DMS79 (cell line): ENCODE measurements around the gene CENPM.

ENCODE experiments used
- DNase-seq: peaks from one replicate; lab custom pipeline; 2025; lab: John Stamatoyannopoulos, UW

Gene CENPM

DNA sequence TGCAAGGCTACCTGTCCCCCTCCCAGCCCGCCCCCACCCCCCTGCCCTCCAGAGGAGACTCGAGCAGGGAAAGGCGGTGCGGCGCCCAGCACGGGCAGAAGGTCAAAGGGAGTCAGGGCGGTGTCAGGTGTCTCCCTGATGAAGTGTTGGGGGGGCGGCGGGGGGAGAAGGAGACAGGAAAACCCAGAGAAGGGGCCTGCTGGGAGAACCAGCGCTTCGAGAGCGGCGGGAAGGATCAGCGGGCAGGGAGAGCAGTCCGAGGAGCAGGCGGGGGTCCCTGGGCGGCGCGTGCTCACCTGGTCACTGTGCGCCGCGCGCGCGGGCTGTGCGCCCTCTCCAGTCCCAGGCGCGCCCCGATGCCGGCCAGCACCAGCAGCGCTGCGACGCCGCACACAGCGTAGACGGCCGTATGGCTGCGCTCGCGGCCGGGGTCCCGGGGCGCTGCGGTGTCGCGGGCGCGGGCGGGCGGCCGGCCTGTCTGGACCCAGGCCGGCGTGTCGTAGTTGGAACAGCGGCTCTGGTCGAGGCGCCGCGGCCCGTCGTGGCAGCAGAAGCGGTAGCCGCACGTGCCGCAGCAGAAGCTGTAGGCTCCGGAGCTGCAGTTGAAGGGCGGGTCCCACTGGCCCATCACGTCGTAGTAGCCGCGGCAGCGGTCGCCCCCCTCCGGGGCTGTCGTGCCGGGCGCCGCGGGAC is 33.0 kb downstream of the CENPM start:
- DNase-seq: no peak

DNA sequence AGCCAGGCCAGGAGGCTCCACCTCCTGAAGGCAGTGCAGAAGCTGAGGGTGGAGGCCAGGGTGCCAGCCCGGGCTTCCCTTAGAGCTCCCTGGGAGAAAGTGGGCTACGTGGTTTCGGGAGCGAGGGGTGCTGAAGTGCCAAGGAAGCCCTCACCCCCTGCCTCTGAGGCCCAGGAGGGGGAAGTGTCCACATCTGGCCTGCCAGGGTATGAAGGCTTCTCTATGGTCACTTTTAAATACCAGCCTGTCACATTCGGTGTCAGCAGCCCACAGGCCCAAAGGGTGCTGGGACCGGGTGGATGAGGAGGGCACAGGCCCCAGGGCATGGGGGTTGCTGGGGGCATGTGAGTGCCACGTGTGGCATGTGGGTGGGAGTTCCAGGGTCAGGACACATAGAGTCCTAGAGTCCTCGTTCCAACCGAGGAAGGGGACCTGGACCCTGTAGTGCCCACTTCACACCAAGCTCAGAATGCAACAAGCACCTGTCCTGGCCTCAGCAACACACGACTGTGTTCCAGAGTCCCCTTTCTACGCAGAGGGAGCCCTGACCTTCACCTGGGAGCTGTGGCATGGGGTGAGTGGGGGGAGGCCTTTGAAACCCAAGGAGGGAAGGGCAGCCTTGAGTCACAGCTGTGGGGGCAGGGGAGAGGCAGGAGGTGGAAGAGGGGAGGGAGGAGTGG is 33.8 kb downstream of the CENPM start:
- no peak for DNase-seq

DNA sequence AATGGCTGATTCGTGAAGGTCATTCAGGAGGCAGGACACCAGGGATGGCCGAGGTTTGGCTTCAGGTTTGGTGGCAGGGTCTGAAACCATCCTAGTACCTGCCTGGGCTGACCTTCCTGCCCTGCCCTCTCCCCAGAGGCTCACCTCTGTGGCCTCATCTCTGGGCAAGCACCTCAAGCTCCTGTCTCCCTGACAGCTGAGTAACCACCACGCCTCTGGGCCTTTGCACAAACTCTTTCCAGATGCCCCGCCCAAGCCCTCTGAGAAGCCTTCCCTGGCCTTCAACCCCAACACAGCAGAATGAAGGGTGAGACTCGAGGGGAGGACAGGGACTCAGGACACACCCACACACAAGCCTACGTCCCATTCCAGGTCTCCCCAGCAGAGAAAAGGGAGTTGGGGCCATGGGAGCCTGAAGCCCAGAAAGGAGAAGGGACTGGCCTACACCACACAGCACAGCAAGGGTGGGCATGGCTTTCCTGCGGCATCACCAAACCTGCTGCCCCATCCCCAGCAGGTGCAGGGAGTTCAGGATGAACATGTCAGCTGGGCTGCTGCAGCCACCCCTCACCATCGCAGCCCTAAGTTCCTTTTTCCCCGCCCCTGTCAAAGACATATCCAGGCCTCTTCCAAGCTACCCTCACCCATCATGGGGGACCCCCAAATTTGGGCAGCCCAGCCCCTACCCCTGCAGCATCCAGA is 34.5 kb downstream of the CENPM start:
- DNase-seq: no peak

DNA sequence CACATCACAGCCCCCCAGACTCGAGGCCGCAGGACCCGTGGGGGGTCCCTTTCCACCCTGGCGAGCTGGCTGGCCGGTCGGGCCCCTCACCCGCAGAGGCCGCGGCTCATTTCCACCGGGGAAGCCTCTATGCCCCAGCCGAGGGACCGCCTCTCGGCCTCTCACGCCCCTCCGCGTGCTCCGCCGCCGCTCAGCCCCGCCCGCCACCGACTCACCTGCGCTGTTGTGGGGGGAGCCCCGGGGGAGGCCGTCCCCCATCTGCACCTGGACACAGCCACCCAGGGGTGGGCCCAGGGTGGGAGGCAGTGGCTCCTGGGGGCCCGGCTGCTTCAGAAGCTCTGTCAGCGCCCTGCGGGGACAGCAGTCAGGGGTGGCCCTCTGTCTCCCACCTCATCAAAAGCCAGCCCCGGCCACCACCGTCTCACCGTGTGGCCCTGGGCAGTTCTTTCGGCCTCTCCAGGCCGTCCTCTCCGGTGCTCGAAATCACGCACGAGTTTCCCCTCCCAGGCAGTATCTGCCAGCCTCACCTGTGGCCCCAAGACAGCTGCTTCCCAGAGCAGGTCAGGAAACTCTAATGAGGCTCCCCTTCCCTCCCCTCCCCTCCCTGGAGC is 35.8 kb downstream of the CENPM start:
- DNase-seq: no peak

DNA sequence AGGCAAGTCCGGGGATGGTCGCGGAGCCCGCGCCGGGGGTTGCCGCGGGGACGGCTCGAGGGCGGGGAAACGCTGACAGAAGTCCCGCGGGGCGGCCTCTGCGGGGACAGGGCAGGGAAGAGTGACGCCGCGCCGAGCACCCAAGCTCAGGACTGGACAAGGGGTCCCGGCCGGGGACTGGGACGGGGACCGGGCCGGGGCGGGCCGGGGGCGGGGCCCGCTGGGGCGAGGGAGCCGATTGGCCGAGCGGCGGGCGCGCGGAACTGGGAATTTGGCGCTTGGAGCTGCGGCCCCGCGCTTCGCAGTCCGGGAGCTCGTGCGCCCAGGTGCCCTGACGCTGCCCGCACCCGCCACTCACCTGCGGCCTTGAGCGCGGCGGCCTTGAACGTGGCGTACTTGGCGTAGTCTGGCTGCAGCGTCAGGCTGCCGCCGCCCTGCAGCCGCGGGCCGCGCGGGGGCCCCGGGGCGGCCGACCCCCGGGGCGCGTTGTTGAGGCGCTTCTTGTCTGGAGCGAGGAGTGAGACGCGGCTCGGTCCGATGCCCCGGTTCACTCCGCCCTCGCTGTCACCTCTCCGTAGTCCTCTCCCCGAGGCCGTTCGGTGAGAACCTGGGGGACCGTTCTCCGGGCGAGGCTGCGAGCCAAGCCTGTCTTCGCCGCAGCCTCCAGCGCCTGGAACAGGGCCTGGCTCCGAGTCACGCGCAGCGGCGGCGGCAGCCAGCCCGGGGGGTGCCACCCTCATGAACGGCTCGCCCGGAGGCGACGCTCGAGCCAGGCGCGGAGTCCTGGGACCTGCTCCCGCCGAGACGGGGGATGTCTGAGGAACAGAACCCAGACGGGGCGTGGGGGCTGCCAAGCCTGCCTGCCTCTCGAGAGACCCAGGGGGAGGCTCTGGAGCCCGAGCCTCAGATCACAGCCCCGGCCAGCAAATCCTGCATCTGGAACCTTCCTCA is 36.6 kb downstream of the CENPM start:
- no peak for DNase-seq

DNA sequence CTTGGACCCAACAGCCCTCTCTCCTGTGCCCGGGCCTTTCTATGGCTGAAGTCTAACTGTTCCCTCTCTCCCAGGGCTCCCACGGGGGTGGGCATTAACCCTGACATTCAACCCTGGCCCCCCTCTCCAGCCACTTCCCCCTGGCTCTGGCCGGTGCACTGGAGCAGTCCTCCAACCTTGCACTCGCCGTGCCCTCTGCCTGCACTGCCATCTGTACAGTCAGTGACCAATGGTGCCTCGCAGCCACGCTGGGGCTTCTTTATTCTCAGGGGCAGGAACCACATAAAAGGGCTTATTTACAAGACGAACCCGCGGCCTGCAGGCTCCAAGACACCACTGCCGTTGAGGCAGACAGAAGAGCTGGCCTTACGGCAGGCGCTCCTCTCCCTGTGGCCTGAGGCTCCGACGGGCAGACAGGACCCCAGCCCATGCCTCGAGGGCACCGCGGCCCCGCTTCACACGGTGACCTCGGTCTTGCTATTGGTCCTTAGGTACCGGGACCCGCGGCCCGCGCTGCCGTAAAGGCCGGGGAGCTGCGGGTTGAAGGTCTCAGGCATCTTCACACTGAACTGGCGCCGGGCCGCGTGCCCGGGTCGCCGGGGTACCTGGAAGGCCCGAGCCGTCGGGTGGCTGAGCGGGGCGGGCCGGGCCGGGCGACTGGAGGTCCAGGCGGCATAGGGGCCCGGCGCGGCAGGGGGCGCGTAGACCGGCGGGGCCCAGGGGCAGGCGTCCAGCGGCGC is 37.5 kb downstream of the CENPM start:
- DNase-seq: no peak

DNA sequence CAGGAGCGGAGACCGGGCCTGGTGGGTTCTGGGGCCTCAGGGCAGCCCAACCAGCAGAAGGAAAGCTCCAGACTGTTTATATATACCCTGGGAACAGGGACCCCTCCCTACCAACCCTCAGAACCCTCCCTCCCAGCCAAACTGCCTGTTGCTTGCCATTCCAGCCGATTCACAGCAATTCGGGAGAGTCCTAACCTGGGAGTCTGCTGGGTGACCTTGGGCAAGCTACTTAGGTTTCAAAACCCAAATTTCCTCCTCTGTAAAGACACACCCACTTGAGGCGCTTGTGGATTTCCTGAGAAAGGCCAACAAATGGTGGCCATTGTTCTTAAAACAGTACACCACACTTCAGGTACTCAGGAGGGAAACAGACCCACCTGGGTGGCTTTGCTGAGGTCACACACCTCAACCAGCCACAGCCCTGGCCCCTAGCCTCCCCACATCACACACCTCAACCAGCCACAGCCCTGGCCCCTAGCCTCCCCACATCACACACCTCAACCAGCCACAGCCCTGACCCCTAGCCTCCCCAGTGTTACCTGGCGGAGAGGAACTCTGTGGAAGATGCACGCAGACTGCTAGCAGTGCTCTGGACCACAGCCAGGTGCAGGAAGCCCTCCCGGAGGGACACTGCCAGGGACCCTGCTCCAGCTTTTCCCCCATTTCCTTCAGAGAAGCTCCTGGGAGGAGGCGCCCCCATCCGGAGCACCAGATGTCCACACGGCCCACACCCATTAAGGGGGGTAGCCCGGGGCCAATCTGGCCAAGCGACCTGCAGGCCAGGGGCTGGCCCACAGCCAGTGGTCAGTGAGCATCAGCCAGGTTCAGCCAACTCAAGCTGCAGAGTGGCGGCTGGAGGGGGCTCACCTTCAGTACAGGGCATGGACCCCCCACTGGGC is 38.3 kb downstream of the CENPM start:
- no peak for DNase-seq

DNA sequence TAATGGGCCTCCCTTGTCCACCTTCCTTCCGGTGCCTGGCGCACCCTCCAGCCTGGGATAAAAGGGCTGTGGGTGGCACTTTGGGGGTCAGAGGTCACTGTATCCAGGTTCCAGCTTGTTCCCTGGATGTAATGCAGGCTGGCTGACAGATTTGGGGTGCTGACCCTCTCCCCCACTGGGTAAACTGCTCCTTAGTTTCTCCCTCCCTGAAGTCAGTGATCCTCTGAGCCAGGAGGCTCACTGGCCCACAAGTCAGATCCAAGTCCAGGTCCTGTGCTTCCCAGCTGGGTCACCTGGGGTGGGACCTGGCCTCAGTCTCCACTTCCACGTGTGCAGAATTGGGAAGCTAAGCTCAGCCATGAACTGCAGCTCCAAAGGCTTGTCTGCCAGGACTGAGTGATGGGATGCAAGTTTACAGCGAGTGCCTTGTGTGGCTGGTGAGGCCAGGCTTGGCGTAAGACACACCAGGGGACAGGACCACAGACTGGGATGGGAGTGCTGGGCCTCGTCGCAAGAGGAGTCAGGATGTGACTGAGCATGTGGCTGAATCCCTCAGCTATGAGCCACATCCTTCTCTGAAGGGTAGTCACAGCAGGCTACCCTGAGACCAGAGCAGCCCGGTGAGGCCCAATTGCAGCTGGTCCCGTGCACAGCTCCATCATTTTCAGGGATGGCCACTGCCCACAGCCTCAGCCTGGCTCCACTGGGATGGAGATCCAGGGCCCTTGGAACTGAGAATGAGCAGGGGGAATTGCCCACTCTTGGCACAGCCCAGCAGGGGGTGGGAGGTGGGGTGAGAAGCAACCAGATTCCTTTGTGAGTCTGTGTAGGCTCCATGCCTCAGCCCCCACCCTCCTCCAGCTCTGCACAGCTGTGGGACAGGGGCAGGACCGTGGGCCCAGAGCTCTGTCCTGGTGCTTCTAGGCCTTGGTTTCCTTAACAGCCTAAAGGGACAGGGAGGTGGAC is 39.2 kb downstream of the CENPM start:
- no peak for DNase-seq

DNA sequence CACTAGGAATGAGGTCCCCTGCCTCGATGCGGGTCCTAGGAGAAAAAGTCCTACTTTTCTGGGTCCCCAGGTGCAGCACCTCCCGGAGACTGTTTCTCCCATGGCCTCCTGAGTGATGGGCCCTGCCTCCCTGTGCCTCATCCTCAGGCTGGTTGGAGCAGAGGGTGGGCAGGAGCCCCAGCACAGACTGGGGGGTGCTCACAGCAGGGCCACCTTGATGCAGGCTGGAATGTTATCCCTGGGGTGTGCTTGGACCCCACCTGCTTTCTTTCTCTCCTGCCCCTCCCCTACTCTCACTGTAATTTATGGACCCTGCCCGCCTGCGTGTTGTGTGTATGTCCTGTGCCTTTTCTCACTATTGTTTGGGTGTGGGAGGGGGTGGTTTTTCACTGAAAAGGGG is 40.1 kb downstream of the CENPM start:
- no peak for DNase-seq

DNA sequence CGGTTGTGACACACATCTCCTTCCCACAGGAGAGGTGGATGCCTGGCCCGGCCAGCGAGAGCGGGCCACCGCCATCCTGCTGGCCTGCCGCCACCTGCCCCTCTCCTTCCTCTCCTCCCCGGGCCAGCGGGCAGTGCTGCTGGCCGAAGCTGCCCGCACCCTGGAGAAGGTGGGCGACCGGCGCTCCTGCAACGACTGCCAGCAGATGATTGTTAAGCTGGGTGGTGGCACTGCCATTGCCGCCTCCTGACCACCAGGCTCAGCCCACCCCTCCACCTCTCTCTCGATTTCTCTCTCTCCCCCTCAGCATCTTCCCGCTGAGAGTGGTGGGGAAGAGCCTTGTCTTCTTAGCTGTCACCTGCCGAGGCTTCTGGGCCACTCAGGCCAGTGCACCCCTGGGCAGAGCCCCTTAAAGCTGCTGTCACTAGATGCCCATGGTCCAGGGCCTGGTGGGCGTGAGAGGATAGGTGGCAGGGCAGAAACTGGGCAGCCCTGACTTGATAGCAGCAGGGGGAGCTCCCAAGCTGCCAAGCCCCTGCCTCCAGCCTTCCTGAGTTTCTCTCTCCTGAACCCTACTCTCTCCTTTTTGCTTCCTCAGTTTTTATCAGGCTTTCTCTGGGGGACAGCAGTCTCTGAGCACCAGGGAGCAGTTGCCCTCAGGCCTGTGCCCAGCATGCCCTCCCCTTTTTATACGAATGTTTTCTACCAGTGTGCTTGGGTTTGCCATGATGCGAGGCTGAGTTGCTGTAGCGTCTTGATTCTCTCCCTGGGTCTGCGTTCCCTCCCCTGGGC is 41.3 kb downstream of the CENPM start:
- no peak for DNase-seq

DNA sequence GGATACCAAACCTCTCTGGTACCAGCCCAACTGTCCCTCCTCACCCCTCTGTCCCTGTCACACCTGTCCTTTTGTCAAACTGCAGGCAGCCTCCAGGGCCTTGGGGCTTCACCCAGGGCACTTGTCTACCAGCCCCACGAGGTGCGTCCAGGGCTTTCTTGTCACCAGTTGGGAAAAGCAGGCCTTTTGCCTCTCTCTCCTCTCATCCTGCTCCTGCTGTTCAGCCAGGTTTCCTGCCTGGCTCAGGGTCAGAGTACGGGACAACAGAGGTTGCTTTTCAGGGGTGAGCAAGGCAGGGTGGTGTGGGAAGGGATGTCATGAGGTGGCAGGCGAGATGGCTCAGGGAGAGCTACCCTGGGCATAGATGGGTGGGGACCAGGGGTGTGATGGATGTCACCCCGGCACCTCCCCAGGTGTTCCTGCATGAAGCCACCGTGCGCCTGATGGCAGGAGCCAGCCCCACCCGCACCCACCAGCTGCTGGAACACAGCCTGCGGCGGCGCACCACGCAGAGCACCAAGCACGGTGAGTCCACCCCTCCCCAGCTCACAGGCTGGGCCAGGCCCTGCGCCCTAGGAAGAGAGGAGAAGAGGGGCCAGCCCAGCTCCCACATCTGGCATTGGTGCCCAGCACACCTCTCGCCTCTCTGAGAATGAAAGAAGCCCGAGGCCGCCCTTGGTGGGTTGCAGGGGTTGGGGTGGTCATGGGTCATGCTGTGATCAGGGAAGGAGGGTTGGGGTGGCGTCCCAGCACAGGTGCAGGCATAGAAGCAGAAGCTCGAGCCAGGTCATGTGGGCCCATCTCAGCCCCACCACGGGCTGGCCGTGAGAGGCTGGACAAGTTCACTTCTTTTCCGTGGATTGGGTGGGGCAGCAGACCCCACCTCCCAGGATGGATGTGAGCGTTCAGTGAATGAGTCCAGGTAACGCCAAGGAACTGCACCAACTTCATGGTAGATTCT is 42.2 kb downstream of the CENPM start:
- no peak for DNase-seq

DNA sequence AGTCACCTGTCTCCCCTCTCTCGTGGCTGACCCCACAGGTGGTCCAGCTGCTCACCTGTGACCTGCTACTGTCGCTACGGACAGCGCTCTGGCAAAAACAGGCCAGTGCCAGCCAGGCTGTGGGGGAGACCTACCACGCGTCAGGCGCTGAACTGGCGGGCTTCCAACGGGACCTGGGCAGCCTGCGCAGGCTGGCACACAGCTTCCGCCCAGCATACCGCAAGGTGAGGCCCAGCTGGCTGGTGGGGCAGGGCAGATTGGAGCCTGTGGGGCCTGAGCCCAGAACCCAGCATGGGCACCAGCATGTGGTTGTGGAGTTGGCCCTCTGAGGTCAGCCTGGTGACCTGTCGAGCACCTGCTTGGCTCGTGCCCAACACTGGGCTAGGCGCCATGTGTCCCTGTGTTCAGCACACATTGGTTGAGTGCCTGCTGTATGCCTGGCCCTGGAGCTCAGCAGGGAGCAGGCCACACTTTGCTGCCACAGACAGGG is 44.0 kb downstream of the CENPM start:
- no peak for DNase-seq

DNA sequence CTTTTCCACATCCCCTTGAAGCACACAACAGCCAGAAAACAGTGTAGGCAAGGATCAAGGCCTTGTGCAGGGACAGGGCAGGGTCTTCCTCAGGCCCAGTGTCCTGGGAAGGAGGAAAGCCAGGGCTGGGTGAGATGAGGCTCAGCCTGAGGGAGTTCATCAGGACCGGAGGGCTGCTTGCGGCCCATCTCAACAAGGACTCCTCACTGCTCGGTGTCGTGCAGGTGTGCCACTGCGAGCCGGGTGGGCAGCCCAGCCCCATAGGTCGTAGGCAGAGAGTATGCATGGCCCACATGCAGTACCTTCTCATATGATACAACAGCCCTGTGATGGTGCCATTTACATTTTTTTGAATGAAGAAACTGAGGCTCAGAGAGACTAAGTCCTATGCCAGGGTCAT is 44.9 kb downstream of the CENPM start:
- no peak for DNase-seq

DNA sequence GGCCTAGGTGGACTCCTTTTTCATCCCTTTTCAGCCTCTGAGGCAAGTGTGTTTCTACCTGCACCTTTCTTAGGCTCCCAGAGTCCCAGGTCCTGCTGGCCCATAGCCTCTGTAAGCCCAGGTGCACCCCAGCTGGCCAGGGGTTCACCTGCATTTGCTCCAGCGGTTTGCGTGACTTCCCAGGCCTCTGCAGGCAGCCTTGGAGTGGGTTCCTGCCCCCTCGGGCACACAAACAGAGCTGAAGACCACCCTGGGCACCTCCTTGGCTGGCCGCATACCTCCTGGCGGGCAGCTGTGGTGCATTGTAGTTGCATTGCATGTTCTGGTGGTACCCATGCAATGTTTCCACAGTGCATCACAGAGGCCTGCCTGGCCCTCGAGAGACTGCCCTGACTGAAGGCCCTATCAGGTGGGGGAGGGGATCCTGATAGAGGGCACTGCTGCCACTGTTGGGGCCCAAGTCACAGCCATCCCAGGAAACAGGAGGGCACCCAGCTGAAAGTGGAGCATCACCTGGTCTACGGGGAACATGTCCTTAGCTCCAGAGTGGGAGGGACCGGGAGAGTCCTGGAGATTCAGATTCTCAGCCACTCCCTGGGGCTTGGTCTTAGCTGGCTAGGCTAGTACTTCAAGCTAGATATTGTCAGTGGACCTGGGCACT is 46.2 kb downstream of the CENPM start:
- DNase-seq: no peak

DNA sequence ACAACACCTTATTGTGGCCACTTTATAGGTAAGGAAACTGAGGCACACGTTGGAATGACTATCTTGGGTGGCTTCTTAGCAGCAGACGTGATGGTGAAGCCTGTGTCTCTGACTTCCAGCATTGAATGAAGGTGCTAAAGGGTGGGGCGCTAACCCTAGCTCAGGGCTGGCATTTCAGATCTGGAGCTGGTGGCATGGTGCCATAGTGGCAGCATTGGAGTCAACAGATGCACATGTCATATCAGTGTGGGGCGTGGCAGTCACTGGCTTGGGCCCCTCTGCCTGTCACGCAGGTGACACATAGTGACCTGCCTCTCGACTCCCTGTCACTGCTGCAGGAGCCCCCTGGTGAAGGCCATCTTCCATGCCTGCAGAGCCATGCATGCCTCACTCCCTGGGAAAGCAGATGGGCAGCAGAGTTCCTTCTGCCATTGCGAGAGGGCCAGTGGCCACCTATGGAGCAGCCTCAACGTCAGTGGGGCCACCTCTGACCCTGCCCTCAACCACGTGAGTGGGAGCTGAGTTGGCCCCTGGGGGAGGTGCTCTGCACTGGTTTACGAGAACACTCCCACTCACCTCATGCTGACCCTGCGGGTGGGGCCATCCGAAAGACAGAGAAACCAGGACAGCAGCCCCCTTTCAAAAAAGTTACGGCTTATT is 46.8 kb downstream of the CENPM start:
- DNase-seq: no peak

DNA sequence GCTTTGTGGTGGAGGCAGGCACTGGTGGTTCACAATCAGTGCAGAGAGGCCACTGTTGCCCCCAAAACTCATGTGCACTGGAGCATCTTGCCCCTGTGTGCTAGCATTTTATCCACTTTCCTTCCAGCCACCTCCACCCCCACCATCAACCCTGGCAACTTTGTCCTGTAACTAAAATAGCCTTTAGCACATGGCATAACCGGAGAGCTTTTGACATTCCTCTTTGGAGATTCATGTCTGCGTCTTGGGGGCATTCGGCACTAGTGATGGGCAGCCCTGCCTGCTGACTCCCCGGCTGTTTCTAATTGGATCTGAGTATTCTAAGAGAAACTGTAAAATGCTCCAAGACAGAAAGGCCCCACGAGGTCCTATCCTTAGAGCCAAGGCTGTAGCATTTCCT is 47.8 kb downstream of the CENPM start:
- DNase-seq: no peak
